Liver (tissue), 9 donors: Measurements from ENCODE around the gene NRG3. TPM values are rescaled to one million over a fixed set of nuclear protein-coding genes. Genes with fewer than 3 reads are reported as not detected.

Source experiments
- DNase-seq: peaks from one replicate; pipeline ENCODE4 v3.0.0-alpha.2; 2017; ENCODE audit warnings: low spot score
- H3K27ac ChIP-seq, 2 donors: one replicate each; pipeline ENCODE4 v1.7.0; 2013; ENCODE audit warnings: inconsistent platforms in 2 of 2, low read length in 2 of 2, control low read depth in 1 of 2, low read depth in 1 of 2, mild to moderate bottlenecking in 1 of 2
- H3K27me3 ChIP-seq, 4 donors: one replicate each; pipeline versions ENCODE4 v1.6.1 to v1.7.0; 2013; ENCODE audit warnings: low read length in 3 of 4, inconsistent platforms in 1 of 4, mild to moderate bottlenecking in 1 of 4, moderate library complexity in 1 of 4; ENCODE audit not compliant: control insufficient read depth in 4 of 4, insufficient read depth in 4 of 4
- H3K36me3 ChIP-seq, 4 donors: one replicate each; pipeline versions ENCODE4 v1.6.1 to v1.7.0; 2013; ENCODE audit warnings: low read length in 3 of 4, mild to moderate bottlenecking in 3 of 4, low read depth in 1 of 4, moderate library complexity in 1 of 4; ENCODE audit not compliant: control insufficient read depth in 4 of 4, insufficient read depth in 3 of 4
- H3K4me1 ChIP-seq, 4 donors: one replicate each; pipeline versions ENCODE4 v1.6.1 to v1.7.0; 2013; ENCODE audit warnings: low read length in 3 of 4, mild to moderate bottlenecking in 3 of 4, moderate library complexity in 1 of 4; ENCODE audit not compliant: control insufficient read depth in 4 of 4, insufficient read depth in 4 of 4
- H3K4me3 ChIP-seq, 3 donors: one replicate each; pipeline versions ENCODE4 v1.6.1 to v1.7.0; 2013; ENCODE audit warnings: low read length in 3 of 3, control low read depth in 1 of 3, low read depth in 1 of 3, mild to moderate bottlenecking in 1 of 3
- H3K9ac ChIP-seq, 2 donors: one replicate each; pipeline ENCODE4 v1.7.0; 2013; ENCODE audit warnings: low read length in 2 of 2, mild to moderate bottlenecking in 2 of 2, moderate library complexity in 2 of 2, control low read depth in 1 of 2, low read depth in 1 of 2
- H3K9me3 ChIP-seq, 4 donors: one replicate each; pipeline versions ENCODE4 v1.6.1 to v1.7.0; 2013; ENCODE audit warnings: low read length in 3 of 4; ENCODE audit not compliant: control insufficient read depth in 4 of 4
- EGR1 ChIP-seq, 2 donors: IDR thresholded peaks; 2 replicates each; pipeline ENCODE4 v1.6.1; 2016 to 2018; ENCODE audit warnings: antibody characterized with exemption in 2 of 2, low read depth in 2 of 2
- FOXA1 ChIP-seq: IDR thresholded peaks from 2 replicates; pipeline ENCODE4 v1.6.1; 2016; ENCODE audit warnings: antibody characterized with exemption
- FOXA2 ChIP-seq: IDR thresholded peaks from 2 replicates; pipeline ENCODE4 v1.6.1; 2016; ENCODE audit warnings: antibody characterized with exemption
- HNF4G ChIP-seq: IDR thresholded peaks from 2 replicates; pipeline ENCODE4 v1.6.1; 2016; ENCODE audit warnings: antibody characterized with exemption
- JUND ChIP-seq, 2 donors: IDR thresholded peaks; 2 replicates each; pipeline ENCODE4 v1.6.1; 2016; ENCODE audit warnings: antibody characterized with exemption in 2 of 2
- NR2F2 ChIP-seq: IDR thresholded peaks from 2 replicates; pipeline ENCODE4 v1.6.1; 2016; ENCODE audit warnings: antibody characterized with exemption
- RAD21 ChIP-seq, 2 donors: IDR thresholded peaks; 2 replicates each; pipeline ENCODE4 v1.6.1; 2016; ENCODE audit warnings: antibody characterized with exemption in 2 of 2, mild to moderate bottlenecking in 2 of 2
- RXRA ChIP-seq, 2 donors: IDR thresholded peaks; 2 replicates each; pipeline ENCODE4 v1.6.1; 2017 to 2018; ENCODE audit warnings: antibody characterized with exemption in 2 of 2, mild to moderate bottlenecking in 1 of 2
- SP1 ChIP-seq: IDR thresholded peaks from 2 replicates; pipeline ENCODE4 v1.6.1; 2018; ENCODE audit warnings: antibody characterized with exemption, mild to moderate bottlenecking
- TAF1 ChIP-seq: conservative IDR thresholded peaks from 2 replicates; pipeline ENCODE4 v1.6.1; 2016; ENCODE audit warnings: antibody characterized with exemption, mild to moderate bottlenecking
- WGBS: extraction: QIAGEN DNeasy Blood & Tissue Kit; methylation state at CpG from one replicate; pipeline ENCODE4 v1.1.7; 2013; 5-methylcytosine and 5-hydroxymethylcytosine counted together
- polyA plus RNA-seq, 2 donors: library from polyadenylated mRNA; stranded (reverse) in 1 of 2; unstranded in 1 of 2; fragments of 200-250 nt in 1 of 2; fragments of >200 nt in 1 of 2; fragmentation: Nextera tagmentation in 1 of 2; extraction: Ambion mirVana in 1 of 2; gene quantifications; one replicate each; pipeline versions ENCODE4 v1.2.1 to v1.2.3, GENCODE V29; 2013 to 2015
- total RNA-seq, 2 donors: library from RNA; depleted of rRNA; stranded (reverse); fragments of >200 nt; gene quantifications; one replicate each; pipeline ENCODE4 v1.2.3, GENCODE V29; 2014
- TF ChIP-seq, protein P1 (sequence below): IDR thresholded peaks from 2 replicates; pipeline ENCODE4 v1.6.1; 2016; ENCODE audit warnings: antibody characterized with exemption, mild to moderate bottlenecking
- TF ChIP-seq, protein P2 (sequence below): fragments of 150-350 bp; IDR thresholded peaks from 2 replicates; pipeline ENCODE4 v1.5.1; 2017; ENCODE audit warnings: improper control_type of control experiment, low read depth, low read length; ENCODE audit not compliant: missing input control
- TF ChIP-seq, protein P3 (sequence below): IDR thresholded peaks from 2 replicates; pipeline ENCODE4 v1.6.1; 2016; ENCODE audit warnings: antibody characterized with exemption
- donor health status: healthy.
- donor health status: healthy.
- donor health status: healthy.
- donor health status: healthy.
- donor health status: healthy.

NRG3 gene
- total and polyA plus RNA-seq, 4 donors, result 0.24 to 3.7 (median 0.38) TPM

DNA sequence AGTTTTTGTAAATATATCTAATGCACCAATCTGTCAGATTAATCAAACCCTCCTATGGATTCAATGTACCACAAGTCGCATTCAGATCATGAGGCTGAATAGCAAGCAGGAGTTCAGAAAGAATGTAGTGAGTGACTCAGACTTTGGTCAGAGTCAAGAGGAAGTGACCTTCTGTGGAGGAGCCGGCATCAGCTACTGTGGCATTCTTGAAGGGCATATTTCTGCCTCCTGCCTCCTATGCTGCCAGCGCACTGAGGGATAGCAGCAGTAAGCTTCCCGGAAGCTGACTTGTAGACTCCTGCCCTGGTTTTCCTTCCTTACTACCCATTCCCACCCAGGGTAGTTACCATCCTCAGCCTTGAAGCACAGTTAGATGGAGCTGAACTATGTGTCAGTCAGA lies 867.5 kb downstream of the NRG3 start:
- no peaks in the 10 kb centered on the region for H3K36me3 ChIP-seq
- 75% methylated on average over 4 of the region's 4 CpGs for WGBS

GRCh38 chr10:82742898-82743297 lies 867.9 kb downstream of the NRG3 start:
- no peak overlapping the region for H3K4me3 ChIP-seq
- no peaks in the 10 kb centered on the region for H3K9me3 ChIP-seq
- H3K4me1 ChIP-seq, result no peaks in the 10 kb centered on the region
- TF ChIP-seq, protein P1, sequence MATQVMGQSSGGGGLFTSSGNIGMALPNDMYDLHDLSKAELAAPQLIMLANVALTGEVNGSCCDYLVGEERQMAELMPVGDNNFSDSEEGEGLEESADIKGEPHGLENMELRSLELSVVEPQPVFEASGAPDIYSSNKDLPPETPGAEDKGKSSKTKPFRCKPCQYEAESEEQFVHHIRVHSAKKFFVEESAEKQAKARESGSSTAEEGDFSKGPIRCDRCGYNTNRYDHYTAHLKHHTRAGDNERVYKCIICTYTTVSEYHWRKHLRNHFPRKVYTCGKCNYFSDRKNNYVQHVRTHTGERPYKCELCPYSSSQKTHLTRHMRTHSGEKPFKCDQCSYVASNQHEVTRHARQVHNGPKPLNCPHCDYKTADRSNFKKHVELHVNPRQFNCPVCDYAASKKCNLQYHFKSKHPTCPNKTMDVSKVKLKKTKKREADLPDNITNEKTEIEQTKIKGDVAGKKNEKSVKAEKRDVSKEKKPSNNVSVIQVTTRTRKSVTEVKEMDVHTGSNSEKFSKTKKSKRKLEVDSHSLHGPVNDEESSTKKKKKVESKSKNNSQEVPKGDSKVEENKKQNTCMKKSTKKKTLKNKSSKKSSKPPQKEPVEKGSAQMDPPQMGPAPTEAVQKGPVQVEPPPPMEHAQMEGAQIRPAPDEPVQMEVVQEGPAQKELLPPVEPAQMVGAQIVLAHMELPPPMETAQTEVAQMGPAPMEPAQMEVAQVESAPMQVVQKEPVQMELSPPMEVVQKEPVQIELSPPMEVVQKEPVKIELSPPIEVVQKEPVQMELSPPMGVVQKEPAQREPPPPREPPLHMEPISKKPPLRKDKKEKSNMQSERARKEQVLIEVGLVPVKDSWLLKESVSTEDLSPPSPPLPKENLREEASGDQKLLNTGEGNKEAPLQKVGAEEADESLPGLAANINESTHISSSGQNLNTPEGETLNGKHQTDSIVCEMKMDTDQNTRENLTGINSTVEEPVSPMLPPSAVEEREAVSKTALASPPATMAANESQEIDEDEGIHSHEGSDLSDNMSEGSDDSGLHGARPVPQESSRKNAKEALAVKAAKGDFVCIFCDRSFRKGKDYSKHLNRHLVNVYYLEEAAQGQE, result no peak
- no peak for TF ChIP-seq SP1
- no peak for TF ChIP-seq EGR1 (IDR thresholded peaks at IDR 0.05; ENCODE audit: low read depth in 2 of 2)
- DNase-seq, result no peak
- 88% methylated on average over 7 of the region's 7 CpGs for WGBS
- H3K27ac ChIP-seq, result no peak overlapping the region
- no peak overlapping the region for H3K9ac ChIP-seq
- H3K36me3 ChIP-seq, result no peaks in the 10 kb centered on the region
- H3K27me3 ChIP-seq, result no peaks in the 10 kb centered on the region

More for the DNA sequence above, 867.5 kb downstream of the NRG3 start:
- no peaks in the 10 kb centered on the region for H3K27me3 ChIP-seq
- H3K4me3 ChIP-seq, result no peak overlapping the region
- TF ChIP-seq RAD21 (IDR thresholded peaks at IDR 0.05) (no peak), FOXA1 (no peak), EGR1 (IDR thresholded peaks at IDR 0.05; ENCODE audit: low read depth in 2 of 2) (no peak), TAF1 (no peak), JUND (IDR thresholded peaks at IDR 0.05) (no peak), FOXA2 (no peak), SP1 (no peak), HNF4G (no peak), NR2F2 (no peak), RXRA (IDR thresholded peaks at IDR 0.05) (no peak)
- TF ChIP-seq, protein P2, sequence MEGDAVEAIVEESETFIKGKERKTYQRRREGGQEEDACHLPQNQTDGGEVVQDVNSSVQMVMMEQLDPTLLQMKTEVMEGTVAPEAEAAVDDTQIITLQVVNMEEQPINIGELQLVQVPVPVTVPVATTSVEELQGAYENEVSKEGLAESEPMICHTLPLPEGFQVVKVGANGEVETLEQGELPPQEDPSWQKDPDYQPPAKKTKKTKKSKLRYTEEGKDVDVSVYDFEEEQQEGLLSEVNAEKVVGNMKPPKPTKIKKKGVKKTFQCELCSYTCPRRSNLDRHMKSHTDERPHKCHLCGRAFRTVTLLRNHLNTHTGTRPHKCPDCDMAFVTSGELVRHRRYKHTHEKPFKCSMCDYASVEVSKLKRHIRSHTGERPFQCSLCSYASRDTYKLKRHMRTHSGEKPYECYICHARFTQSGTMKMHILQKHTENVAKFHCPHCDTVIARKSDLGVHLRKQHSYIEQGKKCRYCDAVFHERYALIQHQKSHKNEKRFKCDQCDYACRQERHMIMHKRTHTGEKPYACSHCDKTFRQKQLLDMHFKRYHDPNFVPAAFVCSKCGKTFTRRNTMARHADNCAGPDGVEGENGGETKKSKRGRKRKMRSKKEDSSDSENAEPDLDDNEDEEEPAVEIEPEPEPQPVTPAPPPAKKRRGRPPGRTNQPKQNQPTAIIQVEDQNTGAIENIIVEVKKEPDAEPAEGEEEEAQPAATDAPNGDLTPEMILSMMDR, result no peak
- TF ChIP-seq, protein P3, sequence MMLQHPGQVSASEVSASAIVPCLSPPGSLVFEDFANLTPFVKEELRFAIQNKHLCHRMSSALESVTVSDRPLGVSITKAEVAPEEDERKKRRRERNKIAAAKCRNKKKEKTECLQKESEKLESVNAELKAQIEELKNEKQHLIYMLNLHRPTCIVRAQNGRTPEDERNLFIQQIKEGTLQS, result no peak
- TF ChIP-seq, protein P1, result no peak
- no peaks in the 10 kb centered on the region for H3K9me3 ChIP-seq
- no peak overlapping the region for H3K27ac ChIP-seq
- no peak overlapping the region for H3K9ac ChIP-seq
- DNase-seq, result no peak
- H3K4me1 ChIP-seq, result no peaks in the 10 kb centered on the region
